CD8-positive, alpha-beta memory T cell (primary cell): ENCODE data around the gene DMXL1. TPM values are rescaled to one million over a fixed set of nuclear protein-coding genes. Genes with fewer than 3 reads are reported as not detected.

ENCODE experiments used
- CTCF ChIA-PET: fragments of 350-600 bp; sonication (Branson Sonifier 250); formaldehyde crosslinking; loops from one replicate; lab custom pipeline; 2021; ENCODE audit warnings: antibody characterized with exemption; lab: Charles Lee
- POLR2A ChIA-PET: fragments of 350-600 bp; sonication (Branson Sonifier 250); formaldehyde crosslinking; loops from one replicate; lab custom pipeline; 2021; ENCODE audit warnings: antibody characterized with exemption; lab: Charles Lee
- DNase-seq, 5 donors: peaks; one replicate each; pipeline versions ENCODE4 v3.0.0 to v3.0.0-alpha.2; 2020 to 2022; ENCODE audit warnings: mixed read lengths in 1 of 5
- H3K27ac ChIP-seq: one replicate; pipeline ENCODE4 v1.7.0; 2013; ENCODE audit warnings: low read depth, mild to moderate bottlenecking, low read length, moderate library complexity
- H3K27me3 ChIP-seq: 2 replicates; pipeline ENCODE4 v1.7.0; 2013; ENCODE audit warnings: low read length, mild to moderate bottlenecking; ENCODE audit not compliant: insufficient read depth, poor library complexity, severe bottlenecking
- H3K36me3 ChIP-seq: 2 replicates; pipeline ENCODE4 v1.7.0; 2013; ENCODE audit warnings: mild to moderate bottlenecking, low read length, moderate library complexity; ENCODE audit not compliant: insufficient read depth
- H3K4me1 ChIP-seq: 2 replicates; pipeline ENCODE4 v1.7.0; 2013; ENCODE audit warnings: mild to moderate bottlenecking, low read length, moderate library complexity; ENCODE audit not compliant: insufficient read depth
- H3K4me3 ChIP-seq: 2 replicates; pipeline ENCODE4 v1.7.0; 2013; ENCODE audit warnings: mild to moderate bottlenecking, low read length
- H3K9me3 ChIP-seq: 2 replicates; pipeline ENCODE4 v1.7.0; 2013; ENCODE audit warnings: mild to moderate bottlenecking, low read length
- H3K27ac Mint-ChIP-seq, 8 donors: one replicate each; pipeline ENCODE4 v1.8.0; 2020 to 2021; ENCODE audit warnings: mixed read lengths in 8 of 8, mild to moderate bottlenecking in 6 of 8, inconsistent platforms in 3 of 8, moderate library complexity in 3 of 8
- H3K27me3 Mint-ChIP-seq, 2 donors: one replicate each; pipeline ENCODE4 v1.8.0; 2020 to 2021; ENCODE audit warnings: mixed read lengths in 2 of 2, mild to moderate bottlenecking in 1 of 2, moderate library complexity in 1 of 2
- H3K36me3 Mint-ChIP-seq, 3 donors: one replicate each; pipeline ENCODE4 v1.8.0; 2020 to 2021; ENCODE audit warnings: mixed read lengths in 3 of 3, inconsistent platforms in 1 of 3, mild to moderate bottlenecking in 1 of 3
- H3K4me1 Mint-ChIP-seq, 3 donors: one replicate each; pipeline ENCODE4 v1.8.0; 2020 to 2021; ENCODE audit warnings: mixed read lengths in 3 of 3, inconsistent platforms in 1 of 3, mild to moderate bottlenecking in 1 of 3
- H3K4me3 Mint-ChIP-seq, 7 donors: one replicate each; pipeline ENCODE4 v1.8.0; 2020 to 2021; ENCODE audit warnings: mixed read lengths in 7 of 7, mild to moderate bottlenecking in 6 of 7, moderate library complexity in 4 of 7, inconsistent platforms in 2 of 7
- H3K9me3 Mint-ChIP-seq, 5 donors: one replicate each; pipeline ENCODE4 v1.8.0; 2020 to 2022; ENCODE audit warnings: mixed read lengths in 5 of 5, mild to moderate bottlenecking in 3 of 5, moderate library complexity in 2 of 5, inconsistent platforms in 1 of 5
- polyA plus RNA-seq: library from polyadenylated mRNA; unstranded; fragments of 300-500 nt; fragmentation: Illumina TruSeq; gene quantifications from one replicate; pipeline ENCODE4 v1.2.3, GENCODE V29; 2021
- total RNA-seq, 2 experiments: library from RNA; stranded (reverse); gene quantifications; one replicate each; pipeline ENCODE4 v1.2.3, GENCODE V29; 2021

DMXL1 gene
- total and polyA plus RNA-seq, 3 experiments from 2014 or later, result 12.9 to 26.2 (median 25.9) TPM

GRCh38 chr5:119284031-119284430 is 213.1 kb downstream of the DMXL1 start:
- H3K4me3 ChIP-seq, result peak overlapping the region; percentile 23
- H3K27ac Mint-ChIP-seq, result peak overlapping the region; percentile 57 to 95 (median 85)
- H3K27ac ChIP-seq, result no peak overlapping the region
- no peaks in the 10 kb centered on the region for H3K27me3 Mint-ChIP-seq
- DNase-seq, result no peak
- peaks cover 95 to 100% (median 100%) of the 10 kb centered on the region in 3 donors for H3K4me1 Mint-ChIP-seq
- peaks cover 4 to 29% (median 20%) of the 10 kb centered on the region in 3 donors for H3K36me3 Mint-ChIP-seq
- no peaks in the 10 kb centered on the region for H3K9me3 ChIP-seq
- POLR2A ChIA-PET, result no interaction called here
- H3K4me3 Mint-ChIP-seq, result peak overlapping the region; percentile 17 to 71 (median 61)
- CTCF ChIA-PET, result interaction anchor here (0.9 to 2.1 kb wide), 5 partner anchors 16 to 151 kb away, joined by 3 to 7 read pairs (median 3); no protein-coding TSS in a partner anchor
- H3K4me1 ChIP-seq, result peaks cover 100% of the 10 kb centered on the region
- no peaks in the 10 kb centered on the region for H3K27me3 ChIP-seq
- H3K36me3 ChIP-seq, result peaks cover 3% of the 10 kb centered on the region
- no peaks in the 10 kb centered on the region for H3K9me3 Mint-ChIP-seq

GRCh38 chr5:119285070-119285916 is 214.4 kb downstream of the DMXL1 start:
- peaks cover 4 to 28% (median 21%) of the 10 kb centered on the region in 3 donors for H3K36me3 Mint-ChIP-seq
- H3K27me3 Mint-ChIP-seq, result no peaks in the 10 kb centered on the region
- peaks cover 100% of the 10 kb centered on the region for H3K4me1 ChIP-seq
- peak overlapping the region; percentile 91 to 98 (median 96) for H3K27ac Mint-ChIP-seq
- DNase-seq, result no peak
- POLR2A ChIA-PET, result no interaction called here
- no peaks in the 10 kb centered on the region for H3K27me3 ChIP-seq
- no peaks in the 10 kb centered on the region for H3K9me3 Mint-ChIP-seq
- H3K27ac ChIP-seq, result no peak overlapping the region
- H3K9me3 ChIP-seq, result no peaks in the 10 kb centered on the region
- H3K4me3 Mint-ChIP-seq, result peak overlapping the region; percentile 27 to 86 (median 57)
- peaks cover 3% of the 10 kb centered on the region for H3K36me3 ChIP-seq
- CTCF ChIA-PET, result no interaction called here
- H3K4me1 Mint-ChIP-seq, result peaks cover 98 to 100% (median 100%) of the 10 kb centered on the region in 3 donors
- H3K4me3 ChIP-seq, result no peak overlapping the region

GRCh38 chr5:119286511-119287488 is 215.9 kb downstream of the DMXL1 start:
- Mint-ChIP-seq H3K4me3 (peak overlapping the region; percentile 79 to 90 (median 83)), H3K36me3 (peaks cover 2 to 24% (median 18%) of the 10 kb centered on the region in 3 donors), H3K27ac (peak overlapping the region; percentile 95 to 98 (median 97)), H3K4me1 (peaks cover 97 to 100% (median 100%) of the 10 kb centered on the region in 3 donors), H3K27me3 (no peaks in the 10 kb centered on the region), H3K9me3 (no peaks in the 10 kb centered on the region)
- ChIA-PET POLR2A (interaction anchor here (0.6 to 1.7 kb wide), 3 partner anchors 13 to 216 kb away, joined by 3 to 5 read pairs (median 4); partner anchors contain the start of gene DMXL1), CTCF (interaction anchor here (0.6 to 0.9 kb wide), 3 partner anchors 29 to 52 kb away, joined by 3 read pairs; no protein-coding TSS in a partner anchor)
- Histone ChIP-seq H3K27me3 (no peaks in the 10 kb centered on the region), H3K4me3 (peak overlapping the region; percentile 64), H3K4me1 (peaks cover 100% of the 10 kb centered on the region), H3K27ac (peak overlapping the region; percentile 70), H3K9me3 (no peaks in the 10 kb centered on the region), H3K36me3 (peaks cover 3% of the 10 kb centered on the region)
- DNase-seq, result peak in 1 of 5 donors; percentile 51

GRCh38 chr5:119287547-119288111 is 216.7 kb downstream of the DMXL1 start:
- Mint-ChIP-seq H3K27ac (peak overlapping the region; percentile 95 to 98 (median 97)), H3K4me1 (peaks cover 97 to 100% (median 100%) of the 10 kb centered on the region in 3 donors)

GRCh38 chr5:119288379-119289033 is 217.6 kb downstream of the DMXL1 start:
- peak overlapping the region; percentile 70 for H3K27ac ChIP-seq
- H3K4me1 ChIP-seq, result peaks cover 92% of the 10 kb centered on the region
- H3K4me3 ChIP-seq, result peak overlapping the region; percentile 64
- peaks cover 96 to 100% (median 100%) of the 10 kb centered on the region in 3 donors for H3K4me1 Mint-ChIP-seq
- H3K36me3 Mint-ChIP-seq, result peaks cover 6 to 14% (median 8%) of the 10 kb centered on the region in 3 donors
- peaks cover 0 to 5% (median 2%) of the 10 kb centered on the region in 5 donors for H3K9me3 Mint-ChIP-seq
- H3K27ac Mint-ChIP-seq, result peak overlapping the region; percentile 95 to 98 (median 97)
- DNase-seq, result no peak
- no peaks in the 10 kb centered on the region for H3K36me3 ChIP-seq
- no peaks in the 10 kb centered on the region for H3K27me3 Mint-ChIP-seq
- ChIA-PET POLR2A (interaction anchor here (1.5 to 1.7 kb wide), 3 partner anchors 11 to 51 kb away, joined by 3 to 5 read pairs (median 3); no protein-coding TSS in a partner anchor), CTCF (interaction anchor here (1.1 to 2.9 kb wide), 4 partner anchors 15 to 301 kb away, joined by 4 to 8 read pairs (median 4); partner anchors contain the start of gene DTWD2)
- H3K9me3 ChIP-seq, result no peaks in the 10 kb centered on the region
- H3K4me3 Mint-ChIP-seq, result peak overlapping the region; percentile 79 to 90 (median 83)
- no peaks in the 10 kb centered on the region for H3K27me3 ChIP-seq

More at GRCh38 chr5:119287547-119288111, 216.7 kb downstream of the DMXL1 start:
- peaks cover 96% of the 10 kb centered on the region for H3K4me1 ChIP-seq
- peak overlapping the region; percentile 64 for H3K4me3 ChIP-seq
- no peaks in the 10 kb centered on the region for H3K36me3 ChIP-seq
- Mint-ChIP-seq H3K27me3 (no peaks in the 10 kb centered on the region), H3K9me3 (no peaks in the 10 kb centered on the region), H3K4me3 (peak overlapping the region; percentile 79 to 90 (median 83)), H3K36me3 (peaks cover 0 to 16% (median 11%) of the 10 kb centered on the region in 3 donors)
- CTCF ChIA-PET, result interaction anchor here (0.6 to 1.6 kb wide), 5 partner anchors 28 to 300 kb away, joined by 3 to 5 read pairs (median 4); partner anchors contain the start of gene DTWD2
- peak overlapping the region; percentile 70 for H3K27ac ChIP-seq
- no peaks in the 10 kb centered on the region for H3K9me3 ChIP-seq
- no peaks in the 10 kb centered on the region for H3K27me3 ChIP-seq
- POLR2A ChIA-PET, result interaction anchor here (0.9 to 1.7 kb wide), 2 partner anchors 13 to 216 kb away, joined by 3 to 5 read pairs; partner anchors contain the start of gene DMXL1
- DNase-seq, result peak; percentile 28 to 71 (median 58)

GRCh38 chr5:119289438-119290044 is 218.7 kb downstream of the DMXL1 start:
- CTCF ChIA-PET, result interaction anchor here (1.0 to 2.9 kb wide), 8 partner anchors 10 to 302 kb away, joined by 3 to 8 read pairs (median 6); partner anchors contain the start of gene DTWD2
- no peaks in the 10 kb centered on the region for H3K9me3 ChIP-seq
- no peaks in the 10 kb centered on the region for H3K27me3 ChIP-seq
- Mint-ChIP-seq H3K36me3 (peaks cover 7 to 12% (median 12%) of the 10 kb centered on the region in 3 donors), H3K4me1 (peaks cover 91 to 95% (median 93%) of the 10 kb centered on the region in 3 donors), H3K4me3 (peak overlapping the region; percentile 47 to 83 (median 75)), H3K9me3 (peaks cover 0 to 6% (median 4%) of the 10 kb centered on the region in 5 donors), H3K27me3 (no peaks in the 10 kb centered on the region), H3K27ac (peak overlapping the region; percentile 77 to 98 (median 96))
- no peak for DNase-seq
- peaks cover 81% of the 10 kb centered on the region for H3K4me1 ChIP-seq
- no peaks in the 10 kb centered on the region for H3K36me3 ChIP-seq
- no peak overlapping the region for H3K27ac ChIP-seq
- H3K4me3 ChIP-seq, result peak overlapping the region; percentile 13
- POLR2A ChIA-PET, result interaction anchor here (0.6 to 2.0 kb wide), 4 partner anchors 10 to 50 kb away, joined by 3 to 8 read pairs (median 5); no protein-coding TSS in a partner anchor
